GM21390 (cell line): ENCODE measurements around the gene LIPN.

Experiments used
- ATAC-seq: cut with Tn5 transposase; IDR thresholded peaks from one replicate; pipeline ENCODE4 v1.9.1; 2021; ENCODE audit not compliant: unreplicated experiment

LIPN gene

GRCh38 chr10:88783724-88784123 is 23.9 kb downstream of the LIPN start:
- no peak for ATAC-seq

- ATAC-seq, result no peak
Observed at GRCh38 chr10:88786032-88786770, 26.4 kb downstream of the LIPN start.

GRCh38 chr10:88787463-88787862 is 27.6 kb downstream of the LIPN start:
- ATAC-seq, result no peak

GRCh38 chr10:88788924-88789323 is 29.1 kb downstream of the LIPN start:
- no peak for ATAC-seq

GRCh38 chr10:88791924-88792323 is 32.1 kb downstream of the LIPN start:
- no peak for ATAC-seq

GRCh38 chr10:88792661-88793060 is 32.8 kb downstream of the LIPN start:
- no peak for ATAC-seq

GRCh38 chr10:88793712-88794299 is 34.0 kb downstream of the LIPN start:
- ATAC-seq, result no peak

GRCh38 chr10:88794731-88795130 is 34.9 kb downstream of the LIPN start:
- no peak for ATAC-seq

GRCh38 chr10:88800152-88801125 is 40.6 kb downstream of the LIPN start:
- ATAC-seq, result no peak

- ATAC-seq, result no peak
Observed at GRCh38 chr10:88802523-88803285, 42.9 kb downstream of the LIPN start, which contains the start of gene LIPM. Gene LIPM (plus strand): TSS chr10:88802730. CDS start chr10:88802897, 167 bp downstream.

GRCh38 chr10:88803641-88804040 is 43.8 kb downstream of the LIPN start:
- ATAC-seq, result no peak

GRCh38 chr10:88804083-88804812 is 44.4 kb downstream of the LIPN start:
- no peak for ATAC-seq

- ATAC-seq, result no peak
Observed at GRCh38 chr10:88805361-88805760, 45.5 kb downstream of the LIPN start.

GRCh38 chr10:88805924-88806323 is 46.1 kb downstream of the LIPN start:
- ATAC-seq, result no peak

GRCh38 chr10:88809621-88810020 is 49.8 kb downstream of the LIPN start:
- ATAC-seq, result no peak

GRCh38 chr10:88810196-88810961 is 50.6 kb downstream of the LIPN start:
- ATAC-seq, result peak; percentile 58

GRCh38 chr10:88813200-88813599 is 53.4 kb downstream of the LIPN start:
- no peak for ATAC-seq

GRCh38 chr10:88819290-88819689 is 59.5 kb downstream of the LIPN start:
- ATAC-seq, result no peak

GRCh38 chr10:88820748-88821401 is 61.1 kb downstream of the LIPN start:
- ATAC-seq, result no peak
